Stimulated activated CD4-positive, alpha-beta T cell treated with anti-CD3 and anti-CD28 coated beads, Interleukin-15, amount 100 ng/mL, for 1 hour (primary cell): ENCODE measurements around the gene PARK7.

ENCODE experiments used
- DNase-seq, 2 donors: peaks; one replicate each; pipeline ENCODE4 v3.0.0-alpha.2; 2020; ENCODE audit warnings: low read depth in 1 of 2, low spot score in 1 of 2

Gene PARK7

DNA sequence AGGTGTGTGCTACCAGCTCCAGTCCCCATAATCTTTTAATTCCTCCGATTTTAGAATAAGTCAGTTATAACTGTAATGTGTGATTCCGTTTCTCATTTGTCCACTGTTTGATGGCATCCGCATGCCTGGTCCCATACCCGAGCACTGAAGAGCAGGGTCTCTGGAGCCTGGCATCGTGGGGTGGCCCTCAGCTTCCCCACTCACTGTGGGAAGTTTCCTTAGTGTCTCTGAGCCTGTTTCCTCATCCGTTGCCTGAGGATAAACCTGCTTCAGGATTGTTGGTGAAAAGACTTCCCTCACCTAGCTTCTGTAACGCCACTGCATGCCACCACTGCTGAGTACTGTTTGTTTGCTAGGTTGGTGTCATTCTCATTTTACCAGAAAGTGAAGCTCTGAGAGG lies 19.5 kb downstream of the PARK7 start:
- DNase-seq: no peak

DNA sequence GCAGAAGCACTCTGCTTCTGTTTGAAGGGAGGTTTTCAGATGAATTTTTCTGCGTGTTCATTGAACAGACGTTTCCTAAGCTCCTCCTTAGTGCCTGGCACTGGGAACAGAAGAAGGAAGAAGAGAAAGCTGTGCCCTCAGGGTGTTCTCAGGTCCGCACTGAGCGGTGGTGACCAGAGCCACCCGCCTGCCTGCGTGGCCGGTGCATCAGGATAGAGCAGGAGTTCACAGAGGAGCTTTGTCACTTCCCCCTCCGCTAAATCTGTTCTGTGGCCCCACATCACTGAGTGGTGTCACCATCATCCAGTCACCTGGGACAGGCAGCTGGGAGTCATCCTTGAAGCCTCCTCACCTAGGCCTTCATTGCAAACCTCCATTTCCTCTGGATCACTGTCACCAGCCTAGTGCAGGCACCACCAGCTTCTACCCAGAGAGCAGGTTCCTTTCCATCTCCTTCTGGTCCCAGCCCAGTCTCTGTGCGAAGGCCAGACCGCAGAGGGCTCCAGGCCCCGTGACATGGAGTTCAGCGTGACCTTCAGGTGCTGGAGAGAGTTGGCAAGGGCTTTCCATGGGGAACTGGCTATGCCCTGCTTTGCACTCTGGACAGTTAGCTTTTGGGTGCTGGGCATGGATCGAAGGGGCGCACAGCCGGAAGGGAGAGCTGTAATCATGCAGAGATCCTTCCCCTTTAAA lies 21.7 kb downstream of the PARK7 start:
- no peak for DNase-seq

DNA sequence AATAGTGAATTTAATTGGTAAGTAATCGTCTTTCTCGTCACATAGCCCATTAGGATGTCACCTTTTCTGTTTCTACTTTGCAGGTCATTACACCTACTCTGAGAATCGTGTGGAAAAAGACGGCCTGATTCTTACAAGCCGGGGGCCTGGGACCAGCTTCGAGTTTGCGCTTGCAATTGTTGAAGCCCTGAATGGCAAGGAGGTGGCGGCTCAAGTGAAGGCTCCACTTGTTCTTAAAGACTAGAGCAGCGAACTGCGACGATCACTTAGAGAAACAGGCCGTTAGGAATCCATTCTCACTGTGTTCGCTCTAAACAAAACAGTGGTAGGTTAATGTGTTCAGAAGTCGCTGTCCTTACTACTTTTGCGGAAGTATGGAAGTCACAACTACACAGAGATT lies 23.3 kb downstream of the PARK7 start:
- DNase-seq: no peak

DNA sequence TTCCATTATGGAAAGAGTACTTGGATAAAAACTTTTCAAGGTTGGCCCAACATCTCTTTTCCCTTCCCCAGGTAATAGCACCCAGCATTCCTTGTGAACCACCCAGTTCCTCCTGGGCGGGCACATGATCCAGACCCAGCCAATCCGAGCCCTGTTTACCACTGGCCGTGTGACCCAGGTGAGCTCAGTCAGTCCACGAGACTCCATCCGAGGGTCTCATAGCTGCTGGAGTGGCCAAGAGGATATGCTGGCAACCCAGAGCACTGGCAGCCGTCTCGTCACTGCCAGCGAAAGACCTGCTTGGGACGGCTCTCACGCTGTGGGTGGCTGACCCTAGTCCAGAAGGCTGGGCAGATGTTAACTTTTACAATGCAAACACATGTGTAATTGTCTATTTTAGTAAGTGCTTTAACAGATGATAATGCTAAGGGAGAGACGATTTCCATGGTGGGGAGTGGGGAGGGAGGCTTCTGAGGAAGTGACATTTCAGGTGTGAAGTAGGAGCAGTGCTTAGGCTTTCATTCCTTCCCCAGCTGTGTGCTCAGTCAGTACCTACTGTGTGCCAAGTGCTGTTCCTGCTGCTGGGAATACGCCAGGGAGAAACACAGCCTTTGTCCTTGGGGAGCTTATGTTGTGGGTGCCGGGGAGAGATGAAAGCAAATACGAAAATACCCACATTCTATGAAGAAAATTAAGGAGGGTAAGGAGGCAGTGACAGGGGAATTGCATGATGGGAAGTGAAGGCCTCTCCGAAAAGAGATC lies 24.5 kb downstream of the PARK7 start:
- no peak for DNase-seq

DNA sequence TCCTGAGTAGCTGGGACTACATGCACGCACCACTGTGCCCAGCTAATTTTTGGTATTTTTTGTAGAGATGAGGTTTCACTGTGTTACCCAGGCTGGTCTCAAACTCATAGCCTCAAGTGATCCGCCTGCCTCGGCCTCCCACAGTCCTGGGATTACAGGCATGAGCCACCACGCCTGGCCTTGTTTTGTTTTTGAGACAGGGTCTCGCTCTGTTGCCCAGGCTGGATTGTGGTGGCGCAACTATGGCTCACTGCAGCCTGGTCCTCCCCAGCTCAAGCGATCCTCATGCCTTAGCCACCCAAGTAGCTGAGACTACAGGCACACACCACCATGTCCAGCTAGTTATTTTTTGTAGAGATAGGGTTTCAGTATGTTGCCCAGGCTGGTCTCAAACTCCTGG lies 26.0 kb downstream of the PARK7 start:
- DNase-seq: no peak

DNA sequence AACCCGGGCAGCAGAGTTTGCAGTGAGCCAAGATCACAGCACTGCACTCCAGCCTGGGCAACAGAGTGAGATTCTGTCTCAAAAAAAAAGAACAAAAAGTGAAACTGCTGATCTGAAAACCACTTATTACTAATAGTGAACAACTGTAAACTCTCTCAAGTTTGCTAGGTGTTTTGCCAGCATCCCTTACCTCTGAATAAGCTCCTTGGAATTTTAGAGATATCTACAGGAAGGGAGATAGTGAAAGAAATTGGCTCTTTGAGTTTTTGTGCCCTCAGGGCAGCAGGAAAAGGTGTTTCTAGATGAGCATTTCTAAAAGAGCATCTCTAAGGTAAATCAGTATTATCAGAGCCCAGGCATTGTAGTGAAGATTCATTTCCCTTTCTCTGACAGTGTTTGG lies 27.1 kb downstream of the PARK7 start:
- no peak for DNase-seq

DNA sequence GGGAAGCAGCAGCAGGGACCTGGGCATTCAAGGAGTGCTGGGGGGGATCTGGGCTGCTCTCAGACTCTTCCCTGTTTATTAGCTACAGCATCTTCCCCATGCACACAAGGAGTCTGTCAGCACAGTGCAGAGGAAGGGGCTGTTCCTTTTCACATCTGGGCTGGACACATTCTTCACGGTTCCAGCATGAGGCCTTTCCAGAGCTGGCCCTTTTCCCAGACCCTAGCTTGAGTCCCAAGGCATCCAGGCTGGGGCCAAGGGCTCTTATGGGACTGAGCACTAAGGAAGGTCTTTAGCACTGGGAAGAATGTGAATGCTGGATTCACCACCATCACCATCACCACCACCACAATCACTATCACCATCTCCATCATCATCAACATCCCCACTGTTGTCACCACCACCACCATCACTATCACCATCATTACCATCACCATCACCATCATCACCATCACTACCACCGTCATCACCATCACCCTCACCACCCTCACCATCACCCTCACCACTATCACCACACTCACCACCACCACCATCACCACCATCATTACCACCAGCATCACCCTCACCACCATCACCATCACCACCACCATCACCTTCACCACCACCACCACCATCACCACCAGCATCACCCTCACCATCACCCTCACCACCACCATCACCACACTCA lies 28.4 kb downstream of the PARK7 start:
- DNase-seq: no peak

DNA sequence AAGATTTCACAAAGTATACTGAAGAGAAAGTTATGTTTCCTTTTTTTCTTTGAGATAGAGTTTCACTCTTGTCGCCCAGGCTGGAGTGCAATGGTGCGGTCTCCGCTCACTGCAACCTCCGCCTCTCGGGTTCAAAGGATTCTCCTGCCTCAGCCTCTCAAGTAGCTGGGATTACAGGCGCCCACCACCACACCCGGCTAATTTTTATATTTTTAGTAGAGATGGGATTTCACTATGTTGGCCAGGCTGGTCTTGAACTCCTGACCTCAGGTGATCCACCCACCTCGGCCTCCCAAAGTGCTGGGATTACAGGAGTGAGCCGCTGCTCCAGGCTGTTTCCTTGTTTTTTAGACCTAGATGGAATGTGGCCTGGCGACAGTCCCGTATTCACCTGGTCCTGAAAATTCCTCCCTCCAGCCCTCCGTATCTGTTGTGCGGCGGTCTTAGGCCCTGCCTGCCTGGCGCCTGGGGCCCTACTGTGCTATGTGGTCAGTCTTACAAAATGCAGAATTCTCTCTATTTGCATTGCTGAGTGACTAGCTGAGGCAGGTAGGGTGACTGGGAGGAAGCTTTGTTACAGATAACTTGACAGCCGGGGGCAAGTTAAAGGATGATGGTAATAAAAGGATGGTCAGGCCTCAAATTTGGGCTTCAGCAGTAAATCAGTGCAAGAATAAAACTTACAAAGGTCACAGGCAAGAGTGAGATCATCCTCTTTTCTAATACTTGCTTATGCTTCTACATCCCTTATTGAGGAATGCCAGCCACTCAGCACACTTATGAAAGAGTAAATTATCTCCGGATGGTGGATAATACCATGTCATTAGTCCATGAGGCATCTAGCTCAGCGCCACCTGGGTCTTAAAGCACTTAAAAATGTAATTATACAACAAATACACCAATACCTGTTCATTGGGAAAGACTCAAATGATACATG lies 30.3 kb downstream of the PARK7 start:
- no peak for DNase-seq

DNA sequence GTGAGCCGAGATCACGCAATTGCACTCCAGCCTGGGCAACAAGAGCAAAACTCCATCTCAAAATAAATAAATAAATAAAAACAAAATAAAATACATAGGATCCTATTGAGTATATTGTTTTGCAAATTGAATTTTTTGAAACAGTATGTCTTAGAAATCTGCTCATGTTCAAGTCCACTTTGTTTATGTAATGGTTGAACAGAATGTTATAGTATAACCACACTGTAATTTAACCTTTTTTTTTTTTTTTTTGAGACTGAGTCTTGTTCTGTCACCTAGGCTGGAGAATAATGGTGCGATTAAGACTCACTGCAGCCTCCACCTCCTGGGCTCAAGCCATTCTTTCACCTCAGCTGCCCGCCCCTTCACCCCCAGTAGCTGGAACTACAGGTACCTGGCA lies 31.4 kb downstream of the PARK7 start:
- no peak for DNase-seq

DNA sequence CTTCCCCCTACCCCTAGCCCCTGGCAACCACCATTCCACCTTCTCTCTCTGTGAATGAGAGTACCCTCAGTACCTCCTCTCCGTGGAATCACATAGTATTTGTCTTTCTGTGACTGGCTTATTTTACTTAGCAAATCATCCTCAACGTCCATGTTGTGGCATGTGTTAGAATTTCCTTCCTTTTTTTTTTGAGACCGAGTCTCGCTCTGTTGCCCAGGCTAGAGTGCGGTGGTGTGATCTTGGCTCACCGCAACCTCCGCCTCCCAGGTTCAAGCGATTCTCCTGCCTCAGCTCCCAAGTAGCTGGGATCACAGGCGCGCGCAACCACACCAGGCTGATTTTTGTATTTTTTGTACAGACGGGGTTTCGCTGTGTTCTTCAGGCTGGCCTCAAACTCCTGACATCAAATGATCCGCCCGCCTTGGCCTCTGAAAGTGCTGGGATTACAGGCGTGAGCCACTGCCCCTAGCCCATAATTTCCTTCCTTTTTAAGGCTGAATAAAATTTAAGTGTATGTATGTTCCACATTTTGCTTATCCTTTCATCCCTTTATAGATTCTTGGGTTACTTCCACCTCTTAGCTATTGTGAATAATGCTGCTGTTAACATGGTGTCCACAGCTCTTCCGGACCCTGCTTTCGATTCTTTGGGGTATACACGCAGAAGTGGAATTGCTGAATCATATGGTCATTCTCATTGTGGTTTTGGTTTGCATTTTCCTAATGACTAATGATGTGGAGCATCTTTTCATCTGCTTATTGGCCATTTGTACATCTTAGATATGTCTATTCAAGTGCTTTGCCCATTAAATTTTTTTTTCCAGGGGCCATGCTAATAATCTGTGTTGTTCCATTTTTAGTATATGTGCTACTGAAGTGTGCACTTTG lies 32.3 kb downstream of the PARK7 start:
- DNase-seq: no peak

DNA sequence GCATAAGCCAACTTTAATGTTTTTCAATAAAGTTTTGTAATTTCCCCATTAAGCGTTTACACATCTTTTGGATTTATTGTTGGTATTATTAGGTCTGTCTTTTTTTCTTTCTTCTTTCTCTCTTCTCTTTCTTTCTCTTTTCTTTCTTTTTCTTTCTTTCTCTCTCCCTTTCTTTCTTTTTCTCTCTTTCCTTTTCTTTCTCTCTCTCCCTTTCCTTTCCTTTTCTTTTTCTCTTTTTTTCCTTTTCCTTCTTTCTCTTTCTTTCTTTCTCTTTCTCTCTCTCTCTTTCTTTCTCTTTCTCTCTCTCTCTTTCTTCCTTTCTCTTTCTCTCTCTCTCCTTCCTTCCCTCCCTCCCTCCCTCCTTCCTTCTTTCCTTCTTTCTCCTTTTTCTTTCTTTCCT lies 33.3 kb downstream of the PARK7 start:
- no peak for DNase-seq

DNA sequence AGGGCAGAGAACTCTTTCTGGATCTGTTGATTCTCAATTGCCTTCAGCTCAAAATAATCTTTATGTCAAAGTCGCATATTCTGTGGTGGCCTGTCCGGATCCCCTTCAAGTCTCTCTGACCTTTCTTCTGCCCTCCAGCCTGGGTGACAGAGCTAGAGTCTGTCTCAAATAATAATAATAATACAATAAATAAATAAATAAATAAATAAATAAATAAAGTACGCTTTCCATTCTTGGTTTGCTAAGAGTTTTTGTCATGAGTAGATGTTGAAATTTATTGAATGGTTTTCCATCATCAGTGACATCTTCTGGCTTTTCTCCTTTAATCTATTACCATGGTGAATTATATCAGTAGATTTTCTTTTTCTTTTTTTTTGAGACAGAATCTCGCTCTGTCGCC lies 33.9 kb downstream of the PARK7 start:
- no peak for DNase-seq

DNA sequence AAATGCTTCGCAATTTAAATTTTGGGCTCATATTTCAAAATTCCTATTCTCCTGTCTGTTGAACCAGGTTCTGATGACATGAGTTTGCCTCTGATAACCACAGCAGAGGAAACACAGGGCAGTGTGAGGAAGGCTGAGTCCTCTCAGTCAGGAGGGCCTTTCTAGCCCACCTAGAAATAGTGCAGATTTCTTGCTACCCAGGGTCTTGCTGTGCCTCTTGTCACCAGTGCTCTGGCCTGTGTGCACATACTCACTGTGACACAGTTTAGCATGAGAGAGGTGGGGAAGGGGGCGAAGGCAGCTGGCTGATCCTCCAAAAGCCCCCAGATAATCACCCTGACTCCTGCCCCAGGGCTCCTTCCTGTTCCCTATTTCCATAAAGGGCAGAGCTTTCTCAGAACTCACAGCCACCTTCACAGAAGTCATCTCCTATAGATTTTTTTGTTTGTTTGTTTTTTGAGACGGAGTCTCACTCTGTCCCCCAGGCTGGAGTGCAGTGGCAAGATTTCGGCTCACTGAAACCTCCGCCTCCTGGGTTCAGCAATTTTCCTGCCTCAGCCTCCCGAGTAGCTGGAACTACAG lies 40.9 kb downstream of the PARK7 start:
- DNase-seq: no peak

DNA sequence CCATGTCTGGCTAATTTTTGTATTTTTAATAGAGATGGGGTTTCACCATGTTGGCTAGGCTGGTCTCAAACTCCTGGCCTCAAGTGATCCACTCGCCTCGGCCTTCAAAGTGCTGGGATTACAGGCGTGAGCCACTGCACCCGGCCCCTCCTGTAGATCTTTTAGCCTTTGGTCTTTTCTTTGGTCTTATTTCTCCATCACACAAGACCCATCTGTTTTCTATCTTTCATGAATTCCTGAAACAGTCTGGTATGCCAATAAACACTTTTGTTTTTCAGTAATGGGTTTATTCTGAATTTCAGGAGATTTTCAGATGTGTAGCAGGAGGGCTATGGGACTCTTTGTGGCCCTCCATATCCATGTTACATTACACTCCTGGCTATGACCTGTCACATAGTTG lies 41.4 kb downstream of the PARK7 start:
- DNase-seq: no peak

DNA sequence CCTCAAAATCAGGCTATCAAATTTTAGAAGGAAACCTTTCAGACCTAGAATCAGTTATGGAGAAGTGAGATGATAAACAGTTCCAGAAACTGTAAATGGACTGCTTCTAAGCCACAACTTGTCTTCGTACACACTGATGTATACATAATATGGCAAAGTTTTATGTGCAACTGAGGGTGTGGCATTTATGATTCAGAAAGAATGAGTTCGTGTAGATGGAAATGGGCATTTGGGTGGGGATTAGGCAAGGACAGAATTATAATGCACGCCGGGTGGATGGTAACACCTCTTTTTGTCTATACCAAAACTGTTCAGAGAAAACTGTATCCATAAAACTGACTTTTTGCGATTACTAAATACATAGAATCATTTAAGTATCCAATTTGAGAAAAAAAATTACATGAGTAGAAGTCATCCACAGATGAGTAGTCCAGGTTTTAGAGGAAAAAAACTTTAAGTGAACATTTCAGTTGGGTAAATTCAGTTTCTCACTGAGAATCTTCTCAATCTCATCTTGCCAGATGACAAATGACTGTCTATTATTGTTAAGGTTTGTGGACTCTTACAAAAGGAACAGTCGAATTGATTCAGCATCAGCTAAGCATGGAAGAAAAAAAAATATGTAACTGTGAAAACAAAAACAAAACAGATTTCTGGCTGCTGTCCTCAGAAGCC lies 42.1 kb downstream of the PARK7 start:
- no peak for DNase-seq

DNA sequence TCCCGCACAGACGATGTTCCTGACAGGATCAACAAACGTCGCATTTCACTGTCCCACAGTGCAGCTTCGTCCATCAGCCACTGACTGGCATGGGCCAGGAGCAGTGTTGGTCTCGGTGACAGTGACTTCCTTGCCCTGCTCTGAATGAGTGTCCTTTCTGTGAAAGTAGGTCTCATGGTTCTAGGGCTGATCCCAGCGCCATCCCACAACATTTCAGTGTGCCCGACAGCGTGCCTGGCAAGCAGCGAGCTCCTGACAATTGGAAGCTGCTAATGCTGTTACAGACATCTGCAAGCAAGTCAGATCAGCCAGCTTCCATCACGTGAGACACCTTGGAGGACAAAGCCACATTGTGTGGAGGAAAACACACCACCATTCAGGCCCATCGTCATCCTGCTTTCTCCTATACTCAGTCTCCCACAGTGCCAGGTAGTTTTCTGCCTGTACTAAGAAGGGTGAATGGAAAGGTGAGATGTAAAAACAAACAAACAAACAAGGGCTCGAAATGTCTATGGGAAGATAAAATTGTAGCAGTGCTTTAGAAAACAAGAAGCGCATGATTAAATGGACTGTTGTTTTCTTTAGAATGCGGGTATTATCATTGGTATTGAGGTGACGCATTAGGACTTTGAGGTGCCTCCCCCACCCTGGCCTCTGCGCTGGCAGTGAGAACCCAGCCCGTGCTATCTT lies 42.7 kb downstream of the PARK7 start:
- DNase-seq: no peak

DNA sequence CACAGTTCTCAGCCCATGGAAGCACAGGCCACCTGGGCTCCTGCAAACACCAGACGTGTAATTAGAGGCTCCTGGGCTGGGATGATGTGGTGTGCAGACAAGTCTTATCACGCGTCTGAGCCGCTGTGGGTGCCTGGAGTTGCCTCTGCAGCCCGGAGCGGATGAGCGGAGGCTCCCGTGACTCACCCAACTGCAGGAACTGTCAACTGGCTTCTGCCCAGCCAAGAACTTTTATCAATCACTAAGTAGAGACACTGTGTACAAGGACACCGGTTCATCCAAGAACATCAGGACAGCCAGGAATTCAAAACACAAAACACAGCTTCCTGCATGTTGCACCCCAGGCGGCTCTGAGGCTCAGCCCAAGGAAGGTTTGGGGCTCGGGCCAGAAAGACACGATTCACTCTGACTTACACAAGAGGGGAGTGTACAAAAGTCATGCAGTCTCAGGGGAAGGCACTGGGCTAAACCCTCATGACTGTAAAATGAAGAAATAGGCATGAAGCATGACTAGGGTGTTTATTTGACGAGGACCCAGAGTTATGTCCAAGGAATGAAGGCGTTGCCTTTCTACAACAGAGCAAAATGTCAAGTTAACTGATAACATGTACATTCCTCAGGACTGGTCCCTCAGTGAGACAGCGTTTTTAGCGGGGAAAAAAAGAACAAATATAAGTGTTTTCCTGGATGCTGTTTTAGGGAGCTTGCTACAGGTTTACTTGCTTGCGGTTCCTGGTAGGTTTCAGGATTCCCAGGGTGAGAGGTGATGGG lies 43.5 kb downstream of the PARK7 start:
- DNase-seq: no peak
